Right kidney (tissue), 9 donors: ENCODE results near the gene POF1B.
"Not testable (repeated sequence)": the region's sequence is repeated elsewhere in the genome, so short reads cannot be mapped to it uniquely, and the experiment has no call there.

Experiments
- DNase-seq: peaks from one replicate; pipeline ENCODE4 v3.0.0-alpha.2; 2016
- long read RNA-seq, 8 donors: transcript quantifications; one replicate each; lab custom pipeline, GENCODE V29; 2026

The POF1B gene
- long read RNA-seq, donor 1, partial matches to known transcripts, result 0 of 1 reads
- long read RNA-seq, donor 1, other reads (novel, unspliced or antisense), result 0 of 1 reads
- long read RNA-seq, donor 2, result 0 reads
- long read RNA-seq, donor 3, result 0 reads
- long read RNA-seq, donor 4, result 0 reads
- long read RNA-seq, donor 5, result 0 reads
- long read RNA-seq, donor 6, result 0 reads
- long read RNA-seq, donor 7, result 0 reads
- long read RNA-seq, donor 8, result 0 reads

- DNase-seq, result no peak
These were observed at the start of gene POF1B for GRCh38 chrX:85379174-85379907. POF1B (minus strand) TSS chrX:85379665; CDS start chrX:85379454, 211 bp downstream.

- DNase-seq, result no peak
These were observed 49.6 kb upstream of the POF1B start for GRCh38 chrX:85429066-85429465.

GRCh38 chrX:85419293-85419692, 39.8 kb upstream of the POF1B start:
- DNase-seq, result no peak

GRCh38 chrX:85391878-85392238, 12.4 kb upstream of the POF1B start:
- DNase-seq, result no peak

DNA sequence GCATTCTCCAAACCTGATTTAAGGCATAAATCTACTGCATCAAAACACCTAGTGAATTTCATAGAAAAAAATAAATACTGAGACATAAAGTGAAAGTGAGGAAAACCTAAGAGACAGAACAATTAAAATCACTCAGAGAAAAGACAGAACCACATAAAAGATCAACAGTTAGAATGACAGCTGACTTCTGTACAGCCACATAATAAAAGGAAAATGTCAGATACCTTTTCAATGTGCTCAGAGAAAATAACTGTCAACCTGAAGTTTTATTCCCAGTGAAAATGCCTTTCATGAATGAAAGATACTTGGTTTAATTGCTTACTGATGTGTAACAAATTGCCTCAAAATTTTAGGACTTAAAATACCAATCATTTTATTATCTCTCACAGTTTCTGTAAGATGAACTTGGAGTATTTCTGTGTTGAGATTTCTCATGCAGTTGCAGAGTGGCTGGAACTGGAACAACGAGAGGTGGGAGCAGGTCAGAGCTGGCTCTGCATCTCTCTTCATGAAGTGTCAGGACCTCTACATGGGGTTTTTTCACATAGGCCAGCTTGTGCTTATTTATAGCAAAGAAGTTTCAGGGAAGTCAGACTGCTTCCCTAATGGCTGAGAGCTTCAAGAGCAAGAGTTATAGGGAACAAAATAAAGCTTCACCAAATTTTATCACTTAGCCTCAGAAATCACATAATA, 11.9 kb upstream of the POF1B start:
- no peak for DNase-seq

DNA sequence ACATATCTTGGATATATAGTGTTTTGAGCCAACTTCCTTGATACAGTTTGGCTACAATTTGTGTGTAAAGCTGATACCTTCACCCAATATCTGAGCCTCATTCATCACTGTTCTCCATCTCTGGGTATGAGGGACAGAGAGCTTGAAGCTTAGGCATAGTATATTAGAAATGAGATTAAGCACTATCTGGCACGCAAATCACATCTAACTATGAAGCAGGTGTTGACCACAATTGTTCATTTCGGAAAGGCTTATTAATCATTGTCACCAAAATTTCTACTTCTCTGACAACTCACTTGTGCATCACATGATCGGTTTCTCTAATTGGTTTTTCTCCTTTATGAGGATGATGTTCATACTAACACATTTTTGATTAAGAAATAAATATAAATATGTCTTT, 2.1 kb upstream of the POF1B start:
- no peak for DNase-seq

GRCh38 chrX:85378461-85378860, 1.0 kb downstream of the POF1B start:
- no peak for DNase-seq

GRCh38 chrX:85375333-85375738, 4.1 kb downstream of the POF1B start:
- DNase-seq, result no peak

- DNase-seq, result no peak
These were observed 14.0 kb downstream of the POF1B start for GRCh38 chrX:85365370-85365995.

DNA sequence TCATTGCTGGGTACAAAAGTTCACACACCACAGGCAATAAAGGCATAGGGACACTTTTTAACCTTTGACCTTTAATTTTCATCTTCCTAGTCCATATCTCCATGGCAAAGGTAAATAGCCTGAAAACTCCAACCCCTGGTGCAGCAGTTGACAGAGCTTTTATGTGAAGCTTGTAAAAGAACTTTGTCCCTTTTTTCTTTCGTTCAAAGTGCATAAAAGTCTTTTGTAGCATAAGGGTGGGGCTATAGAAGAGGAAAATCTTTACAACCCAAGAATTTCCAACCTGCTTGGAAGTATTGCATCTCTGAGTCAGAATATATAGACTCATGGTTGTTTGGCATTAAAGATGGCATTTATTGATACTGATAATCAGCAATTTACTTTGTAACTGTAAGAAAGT, 20.4 kb downstream of the POF1B start:
- DNase-seq, result no peak

DNA sequence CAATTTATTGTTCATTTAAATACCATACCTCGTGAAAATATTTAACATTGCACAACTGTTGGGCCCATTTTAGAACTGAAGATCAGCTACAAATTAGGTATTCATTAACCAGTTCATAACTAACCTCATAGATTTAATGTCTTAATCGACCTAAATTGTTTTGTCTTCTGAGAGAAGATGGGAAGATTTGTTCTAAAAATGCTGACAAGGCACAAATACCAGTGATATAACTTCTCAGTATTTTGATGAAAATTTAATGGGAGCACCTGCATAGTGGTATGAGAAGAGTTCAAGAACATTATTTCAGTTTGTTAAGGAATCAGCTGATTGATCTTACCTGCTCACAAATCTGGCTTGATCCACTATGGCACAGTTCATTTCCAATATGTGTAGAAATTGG, 33.9 kb downstream of the POF1B start:
- no peak for DNase-seq

DNA sequence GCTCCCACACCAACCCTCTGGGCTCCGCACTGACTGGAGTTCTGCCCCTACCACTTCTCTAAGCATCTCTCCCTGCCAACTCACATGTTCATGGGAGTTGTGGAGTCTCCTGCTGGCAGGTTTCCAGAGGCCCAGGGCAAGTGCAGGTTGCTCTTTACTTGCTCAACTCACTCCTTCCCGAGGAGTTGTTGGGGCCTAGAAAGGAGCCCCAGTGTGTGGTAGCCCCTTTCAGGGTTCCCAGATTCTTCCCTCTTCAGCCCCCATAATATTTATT, 52.5 kb downstream of the POF1B start:
- no peak for DNase-seq

- no peak for DNase-seq
These were observed 53.0 kb downstream of the POF1B start for GRCh38 chrX:85326234-85327059.

GRCh38 chrX:85311348-85311747, 68.1 kb downstream of the POF1B start:
- not testable (repeated sequence) for DNase-seq

- no peak for DNase-seq
These were observed 69.7 kb downstream of the POF1B start for GRCh38 chrX:85309717-85310116.

DNA sequence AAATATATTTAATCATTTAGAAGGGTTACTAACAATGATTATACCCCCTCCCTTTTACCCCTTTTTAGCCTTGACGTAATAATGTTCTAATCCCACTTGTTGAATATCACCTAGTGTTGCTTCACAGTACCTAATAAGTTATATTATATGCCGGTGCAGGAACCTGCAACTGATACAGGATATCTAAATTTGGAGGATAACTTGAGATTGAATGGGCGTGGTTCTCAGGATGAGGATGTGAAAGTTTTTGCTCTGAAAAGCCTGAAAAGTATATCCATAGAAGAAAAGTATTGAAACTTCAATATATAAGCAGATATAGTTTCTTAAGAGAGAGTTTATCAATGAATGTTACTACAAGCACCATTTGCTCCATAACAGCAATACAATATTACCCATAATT, 75.9 kb downstream of the POF1B start:
- DNase-seq, result no peak

- no peak for DNase-seq
These were observed 90.3 kb downstream of the POF1B start for GRCh38 chrX:85288992-85289723.

DNA sequence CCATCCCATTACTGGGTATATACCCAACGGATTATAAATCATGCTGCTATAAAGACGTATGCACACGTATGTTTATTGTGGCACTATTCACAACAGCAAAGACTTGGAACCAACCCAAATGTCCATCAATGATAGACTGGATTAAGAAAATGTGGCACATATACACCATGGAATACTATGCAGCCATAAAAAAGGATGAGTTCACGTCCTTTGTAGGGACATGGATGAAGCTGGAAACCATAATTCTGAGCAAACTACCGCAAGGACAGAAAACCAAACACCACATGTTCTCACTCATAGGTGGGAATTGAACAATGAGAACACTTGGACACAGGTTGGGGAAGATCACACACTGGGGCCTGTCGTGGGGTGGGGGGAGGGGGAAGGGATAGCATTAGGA, 94.2 kb downstream of the POF1B start:
- DNase-seq, result not testable (repeated sequence)

DNA sequence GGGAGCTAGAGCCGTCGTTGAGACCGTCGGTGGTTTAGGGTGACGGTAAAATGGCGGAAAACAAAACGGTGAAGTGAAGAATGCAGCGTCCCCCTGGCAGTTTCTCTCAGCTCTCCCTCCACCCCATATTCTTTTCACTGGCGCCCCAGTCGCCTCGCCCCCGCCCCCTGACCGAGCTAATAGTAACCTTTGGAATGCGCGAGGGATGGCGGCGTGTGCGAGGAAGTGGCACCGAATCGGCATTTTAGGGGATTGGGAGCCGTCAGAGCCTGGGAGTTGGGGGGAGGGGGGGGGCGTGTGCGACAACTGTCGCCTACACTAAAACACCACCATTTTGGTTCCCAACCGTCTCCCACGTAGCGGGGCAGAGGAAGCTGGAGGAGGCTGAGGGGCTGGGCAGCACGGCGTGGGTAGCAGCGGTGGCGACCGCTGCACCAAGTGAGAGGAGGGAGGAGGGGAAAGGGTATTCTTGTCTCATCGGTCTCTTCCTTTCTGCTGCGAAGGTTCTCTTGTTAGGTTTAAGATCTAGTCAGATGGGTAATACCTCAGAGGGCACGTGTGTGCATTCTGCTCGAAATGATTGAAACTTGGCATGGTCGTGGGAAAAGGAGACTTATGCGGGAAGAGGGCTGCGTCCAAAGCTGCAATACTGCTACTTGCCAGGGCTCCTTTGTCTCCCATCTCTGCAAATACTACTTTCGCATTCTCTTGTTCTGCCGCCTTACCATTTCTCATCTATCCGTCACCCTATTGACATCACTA, 134.8 kb downstream of the POF1B start:
- no peak for DNase-seq

GRCh38 chrX:85243761-85244449, 135.6 kb downstream of the POF1B start, which contains the start of the genes SATL1 and ZNF711:
SATL1 (minus strand) TSS chrX:85243779; CDS start chrX:85108968, 134,811 bp downstream.
ZNF711 (plus strand) TSS chrX:85243991; CDS start chrX:85247573, 3,582 bp downstream.
- peak; percentile 74 for DNase-seq
